AG04449 (cell line): ENCODE data around the gene OR10A4.
"Not testable (repeated sequence)": the region's sequence is repeated elsewhere in the genome, so short reads cannot be mapped to it uniquely, and the experiment has no call there.

Experiments
- CTCF ChIA-PET: fragments of 350-600 bp; formaldehyde crosslinking; extraction: SDS; loops from one replicate; lab custom pipeline; 2021; ENCODE audit warnings: antibody characterized with exemption; lab: Yijun Ruan, JAX
- POLR2A ChIA-PET: fragments of 400-600, 350-600 bp; formaldehyde crosslinking; extraction: SDS; loops from one replicate; lab custom pipeline; 2020; ENCODE audit warnings: antibody characterized with exemption, inconsistent platforms; lab: Yijun Ruan, JAX
- DNase-seq: peaks from one replicate; pipeline ENCODE4 v3.0.0-alpha.2; 2010; ENCODE audit warnings: low read depth, low spot score
- H3K4me3 ChIP-seq: 2 replicates; pipeline ENCODE4 v1.5.1; 2011; ENCODE audit warnings: low read depth, mild to moderate bottlenecking, control low read depth, low read length
- TF ChIP-seq, protein P1 (sequence below): IDR thresholded peaks from one replicate; pipeline ENCODE4 v1.5.1; 2011; ENCODE audit warnings: mild to moderate bottlenecking, moderate library complexity, low read length, control low read depth, inconsistent platforms; ENCODE audit not compliant: insufficient read depth; ENCODE audit errors: missing control alignments

The OR10A4 gene

DNA sequence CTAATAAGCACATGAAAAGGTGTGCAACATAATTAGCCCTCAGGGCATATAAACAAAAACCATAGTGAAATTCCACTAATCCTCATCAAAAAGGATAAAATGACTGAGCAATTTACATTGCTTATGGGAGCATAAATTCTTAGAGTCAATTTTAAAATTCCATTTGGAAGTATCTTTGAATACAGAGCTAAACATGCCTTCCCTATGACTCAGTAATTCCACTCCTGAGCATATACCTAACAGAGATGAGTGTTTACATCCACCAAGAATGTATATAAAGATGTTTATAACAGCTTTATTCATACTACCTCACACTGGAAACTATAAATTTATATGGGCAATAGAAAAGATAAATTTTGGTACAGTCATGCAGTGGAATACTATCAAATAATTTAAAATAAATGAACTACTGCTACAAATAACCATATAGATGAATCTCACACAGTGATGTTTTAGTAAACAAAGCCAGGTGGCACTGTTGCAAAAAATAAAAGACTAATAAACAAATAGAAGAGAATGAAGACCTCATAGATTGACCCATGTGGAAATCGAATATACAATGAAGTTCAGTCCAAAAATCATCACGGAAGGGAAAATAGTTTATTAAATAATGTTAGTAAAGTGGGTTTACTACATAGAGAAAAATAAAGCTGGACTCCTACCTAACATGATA lies 24.0 kb downstream of the OR10A4 start:
- DNase-seq = no peak
- CTCF ChIA-PET = no interaction called here
- TF ChIP-seq, protein P1, sequence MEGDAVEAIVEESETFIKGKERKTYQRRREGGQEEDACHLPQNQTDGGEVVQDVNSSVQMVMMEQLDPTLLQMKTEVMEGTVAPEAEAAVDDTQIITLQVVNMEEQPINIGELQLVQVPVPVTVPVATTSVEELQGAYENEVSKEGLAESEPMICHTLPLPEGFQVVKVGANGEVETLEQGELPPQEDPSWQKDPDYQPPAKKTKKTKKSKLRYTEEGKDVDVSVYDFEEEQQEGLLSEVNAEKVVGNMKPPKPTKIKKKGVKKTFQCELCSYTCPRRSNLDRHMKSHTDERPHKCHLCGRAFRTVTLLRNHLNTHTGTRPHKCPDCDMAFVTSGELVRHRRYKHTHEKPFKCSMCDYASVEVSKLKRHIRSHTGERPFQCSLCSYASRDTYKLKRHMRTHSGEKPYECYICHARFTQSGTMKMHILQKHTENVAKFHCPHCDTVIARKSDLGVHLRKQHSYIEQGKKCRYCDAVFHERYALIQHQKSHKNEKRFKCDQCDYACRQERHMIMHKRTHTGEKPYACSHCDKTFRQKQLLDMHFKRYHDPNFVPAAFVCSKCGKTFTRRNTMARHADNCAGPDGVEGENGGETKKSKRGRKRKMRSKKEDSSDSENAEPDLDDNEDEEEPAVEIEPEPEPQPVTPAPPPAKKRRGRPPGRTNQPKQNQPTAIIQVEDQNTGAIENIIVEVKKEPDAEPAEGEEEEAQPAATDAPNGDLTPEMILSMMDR = no peak
- POLR2A ChIA-PET = no interaction called here
- no peak overlapping the region for H3K4me3 ChIP-seq

DNA sequence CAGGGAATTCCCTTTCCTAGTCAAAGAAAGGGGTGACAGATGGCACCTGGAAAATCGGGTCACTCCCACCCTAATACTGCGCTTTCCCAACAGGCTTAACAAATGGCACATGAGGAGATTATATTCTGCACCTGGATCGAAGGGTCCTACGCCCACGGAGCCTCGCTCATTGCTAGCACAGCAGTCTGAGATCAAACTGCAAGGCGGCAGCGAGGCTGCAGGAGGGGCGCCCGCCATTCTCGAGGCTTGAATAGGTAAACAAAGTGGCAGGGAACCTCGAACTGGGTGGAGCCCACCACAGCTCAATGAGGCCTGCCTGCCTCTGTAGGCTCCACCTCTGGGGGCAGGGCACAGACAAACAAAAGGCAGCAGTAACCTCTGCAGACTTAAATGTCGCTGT lies 28.4 kb downstream of the OR10A4 start:
- POLR2A ChIA-PET = not testable (repeated sequence)

DNA sequence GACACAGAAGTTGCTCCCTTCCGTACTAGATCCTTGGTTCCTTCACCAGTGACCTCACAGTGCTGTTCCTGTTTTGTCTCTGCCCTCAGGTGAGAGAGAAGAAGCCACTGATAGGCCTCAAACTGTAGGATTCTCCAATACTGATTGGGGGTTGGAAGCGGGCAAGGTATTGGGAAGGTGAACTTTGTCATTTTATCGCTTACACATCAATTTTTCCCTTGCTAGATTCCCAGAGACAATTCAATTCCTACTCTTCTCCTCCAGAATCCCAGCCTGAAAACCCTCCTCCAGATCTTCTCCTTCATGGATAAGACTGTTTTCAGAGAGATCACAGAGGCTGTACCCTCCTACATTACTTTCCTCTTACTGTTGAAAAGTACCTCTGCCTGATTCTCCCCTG lies 35.0 kb downstream of the OR10A4 start:
- TF ChIP-seq, protein P1 = no peak
- CTCF ChIA-PET = no interaction called here
- H3K4me3 ChIP-seq = no peak overlapping the region
- DNase-seq = no peak
- POLR2A ChIA-PET = no interaction called here

More for the DNA sequence above, 28.4 kb downstream of the OR10A4 start:
- H3K4me3 ChIP-seq, CTCF ChIA-PET, DNase-seq: not testable (repeated sequence)

DNA sequence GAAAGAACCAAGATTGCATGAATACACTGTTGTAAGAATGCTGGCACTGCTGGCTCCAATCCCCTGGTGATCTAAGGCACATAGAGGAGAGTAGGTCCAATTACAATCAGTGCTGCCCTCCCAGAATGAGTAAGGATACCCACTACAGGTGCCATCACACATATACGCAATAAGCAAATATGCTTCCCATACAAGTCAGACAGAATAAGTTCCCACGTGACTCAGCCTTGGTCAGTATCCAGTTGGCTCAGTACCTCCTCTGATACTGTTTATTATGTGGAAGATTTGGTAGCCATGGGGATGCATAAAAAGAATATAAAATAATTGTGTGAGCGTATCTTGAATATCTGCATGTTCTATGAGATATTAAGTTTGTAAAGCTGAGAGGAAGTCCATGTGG lies 35.5 kb downstream of the OR10A4 start:
- ChIA-PET CTCF (interaction anchor here (1.8 kb wide), 1 partner anchor 99 kb away, joined by 3 read pairs; no protein-coding TSS in a partner anchor), POLR2A (no interaction called here)
- H3K4me3 ChIP-seq = no peak overlapping the region
- TF ChIP-seq, protein P1 = no peak
- DNase-seq = no peak

DNA sequence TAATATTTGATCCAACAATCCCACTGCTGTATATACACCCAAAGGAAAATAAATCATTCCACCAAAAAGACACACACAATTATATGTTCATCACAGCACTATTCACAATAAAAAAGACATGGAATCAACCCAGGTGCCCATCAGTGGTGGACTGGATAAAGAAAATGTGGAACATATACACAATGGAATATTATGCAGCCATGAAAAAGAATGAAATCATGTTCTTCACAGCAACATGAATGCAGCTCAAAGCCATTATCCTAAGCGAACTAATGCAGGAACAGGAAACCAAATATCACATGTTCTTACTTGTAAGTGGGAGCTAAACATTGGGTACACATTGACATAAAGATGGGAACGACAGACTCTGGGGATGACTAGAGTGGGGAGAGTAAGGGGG lies 43.3 kb downstream of the OR10A4 start:
- POLR2A ChIA-PET = no interaction called here
- CTCF ChIA-PET = no interaction called here
- H3K4me3 ChIP-seq = no peak overlapping the region
- TF ChIP-seq, protein P1 = no peak
- DNase-seq = no peak

DNA sequence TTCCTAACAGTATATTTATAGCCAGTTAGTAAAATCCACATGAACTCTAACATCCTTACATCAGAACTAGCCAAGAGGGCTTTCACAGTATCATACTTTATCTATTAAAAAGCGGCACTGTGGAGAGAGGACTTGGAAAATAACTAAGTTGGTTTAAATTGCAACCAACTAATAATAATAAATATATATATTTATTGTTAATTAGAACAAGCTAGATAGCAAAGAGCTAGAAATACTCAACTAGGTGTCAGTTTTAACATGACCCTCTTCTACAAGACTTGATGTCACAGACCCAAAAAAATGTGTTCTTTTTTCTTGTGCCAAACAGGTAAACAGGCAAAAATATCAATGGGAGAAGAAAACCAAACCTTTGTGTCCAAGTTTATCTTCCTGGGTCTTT lies 44.3 kb downstream of the OR10A4 start, which contains the start of gene OR2D3:
Gene OR2D3, plus strand, starts transcription at position 301 of the 400 bp plus-strand sequence. Its CDS starts 0 bp downstream, at position 301.
- no peak for DNase-seq
- H3K4me3 ChIP-seq = no peak within 1 kb of the TSS
- ChIA-PET POLR2A (no interaction called here), CTCF (no interaction called here)
- TF ChIP-seq, protein P1 = no peak
